Right lung (tissue), 5 donors: ENCODE data around the gene OSGIN1. TPM values are rescaled to one million over a fixed set of nuclear protein-coding genes. Genes with fewer than 3 reads are reported as not detected.
A peak's percentile ranks its signal among the peaks of the same experiment; 100 is the strongest.

Experiments
- DNase-seq, 2 donors: peaks; one replicate each; pipeline ENCODE4 v3.0.0-alpha.2; 2013
- polyA plus RNA-seq, 5 donors: library from polyadenylated mRNA; unstranded; fragments of 120-200 nt; gene quantifications; one replicate each; pipeline versions ENCODE4 v1.2.1 to v1.2.3, GENCODE V29; 2013; ENCODE audit warnings: inconsistent platforms in 1 of 5, low replicate concordance in 1 of 5; ENCODE audit not compliant: insufficient read length in 5 of 5, insufficient read depth in 1 of 5

The OSGIN1 gene
- polyA plus RNA-seq, 5 donors, result 0.59 to 0.95 (median 0.87) TPM

- peak; percentile 56 to 63 for DNase-seq
These were observed 3.6 kb downstream of the OSGIN1 start for GRCh38 chr16:83956336-83957289.

GRCh38 chr16:83957296-83957855 is 4.3 kb downstream of the OSGIN1 start:
- no peak for DNase-seq

- no peak for DNase-seq
These were observed 5.3 kb downstream of the OSGIN1 start for GRCh38 chr16:83958137-83958845.

GRCh38 chr16:83958846-83959565 is 6.0 kb downstream of the OSGIN1 start:
- no peak for DNase-seq

DNA sequence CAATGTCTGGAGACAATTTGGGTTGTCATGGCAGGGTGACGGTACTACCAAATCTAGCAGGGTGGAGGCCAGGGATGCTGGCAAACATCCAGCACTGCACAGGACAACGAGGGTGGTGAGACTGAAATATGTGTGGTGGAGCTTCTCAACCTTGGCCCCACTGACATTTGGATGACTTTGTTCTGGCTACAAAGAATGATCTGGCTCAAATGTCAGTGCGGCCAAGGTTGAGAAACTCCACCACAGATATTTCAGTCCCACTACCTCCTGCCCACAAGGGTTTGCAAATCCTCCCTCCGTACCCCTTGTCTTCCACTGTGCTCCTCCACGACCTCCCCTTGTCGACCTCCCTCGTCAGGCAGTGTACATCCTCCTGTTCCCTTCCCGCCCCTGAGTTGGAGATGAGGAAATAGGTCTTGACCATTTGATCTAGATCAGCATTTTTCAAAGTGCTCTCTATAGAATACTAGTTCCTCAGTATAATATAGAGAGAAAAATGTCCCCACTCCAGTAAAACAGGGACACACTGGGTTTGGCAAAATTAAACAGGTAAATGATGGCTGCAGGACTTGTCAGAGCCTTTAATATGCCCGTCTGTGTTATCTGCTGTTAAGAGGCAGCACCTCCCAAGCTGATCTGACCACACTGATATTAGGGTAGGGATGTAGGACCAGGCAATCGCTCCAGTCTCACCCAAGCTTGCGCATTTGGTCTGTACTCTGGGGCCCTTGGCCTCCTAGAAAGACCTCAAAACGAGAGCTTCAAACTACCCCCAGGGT is 6.8 kb downstream of the OSGIN1 start:
- no peak for DNase-seq

- no peak for DNase-seq
These were observed 7.6 kb downstream of the OSGIN1 start for GRCh38 chr16:83960521-83961249.

- no peak for DNase-seq
These were observed 8.6 kb downstream of the OSGIN1 start for GRCh38 chr16:83961591-83961990.

GRCh38 chr16:83963277-83964119 is 10.5 kb downstream of the OSGIN1 start:
- no peak for DNase-seq

- no peak for DNase-seq
These were observed 11.8 kb downstream of the OSGIN1 start for GRCh38 chr16:83964684-83965443.

GRCh38 chr16:83965444-83966152 is 12.6 kb downstream of the OSGIN1 start:
- DNase-seq, result no peak

GRCh38 chr16:83966153-83966696 is 13.2 kb downstream of the OSGIN1 start:
- no peak for DNase-seq

DNA sequence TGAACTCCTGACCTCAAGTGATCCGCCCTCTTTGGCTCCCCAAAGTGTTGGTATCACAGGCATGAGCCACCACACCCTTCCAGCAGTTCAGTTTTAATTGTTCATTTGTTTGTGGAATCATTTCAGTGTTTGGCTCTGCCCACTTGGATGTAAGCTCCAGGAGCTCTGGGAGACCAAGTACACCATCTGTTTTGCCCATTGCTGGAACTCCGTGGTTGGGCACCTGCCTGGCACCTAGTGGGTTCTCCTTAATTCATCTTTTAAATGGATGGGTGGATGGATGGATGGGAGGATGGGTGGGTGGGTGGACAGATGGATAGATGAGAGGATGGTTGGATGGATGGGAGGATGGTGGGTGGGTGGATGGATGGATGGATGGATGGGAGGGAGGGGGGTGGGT is 14.1 kb downstream of the OSGIN1 start:
- DNase-seq, result no peak

DNA sequence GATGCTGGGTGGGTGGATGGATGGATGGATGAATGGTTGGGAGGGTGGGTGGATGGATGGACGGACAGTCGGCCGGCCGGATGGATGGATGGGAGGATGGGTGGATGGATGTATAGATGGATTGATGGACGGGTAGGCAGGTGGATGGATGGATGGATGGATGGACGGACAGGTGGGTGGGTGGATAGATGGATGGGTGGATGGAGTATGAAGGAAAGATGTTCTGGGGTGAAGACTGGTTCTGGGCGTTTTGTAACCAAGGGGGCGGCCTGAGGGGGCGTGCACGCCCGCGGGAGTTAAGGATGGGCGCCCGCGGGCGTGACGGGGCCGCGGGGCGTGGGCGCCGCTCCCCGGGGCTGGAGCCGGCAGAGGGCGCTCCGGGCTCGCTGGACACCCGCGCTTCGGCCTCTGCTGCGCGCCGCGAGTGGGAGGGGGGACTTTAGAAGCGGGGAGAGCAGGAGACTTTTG is 14.8 kb downstream of the OSGIN1 start, which contains the start of gene NECAB2:
Gene NECAB2, plus strand, starts transcription at position 407 of the 468 bp plus-strand sequence. CDS start 405 bp downstream, outside the sequence.
- peak; percentile 12 to 19 for DNase-seq

DNA sequence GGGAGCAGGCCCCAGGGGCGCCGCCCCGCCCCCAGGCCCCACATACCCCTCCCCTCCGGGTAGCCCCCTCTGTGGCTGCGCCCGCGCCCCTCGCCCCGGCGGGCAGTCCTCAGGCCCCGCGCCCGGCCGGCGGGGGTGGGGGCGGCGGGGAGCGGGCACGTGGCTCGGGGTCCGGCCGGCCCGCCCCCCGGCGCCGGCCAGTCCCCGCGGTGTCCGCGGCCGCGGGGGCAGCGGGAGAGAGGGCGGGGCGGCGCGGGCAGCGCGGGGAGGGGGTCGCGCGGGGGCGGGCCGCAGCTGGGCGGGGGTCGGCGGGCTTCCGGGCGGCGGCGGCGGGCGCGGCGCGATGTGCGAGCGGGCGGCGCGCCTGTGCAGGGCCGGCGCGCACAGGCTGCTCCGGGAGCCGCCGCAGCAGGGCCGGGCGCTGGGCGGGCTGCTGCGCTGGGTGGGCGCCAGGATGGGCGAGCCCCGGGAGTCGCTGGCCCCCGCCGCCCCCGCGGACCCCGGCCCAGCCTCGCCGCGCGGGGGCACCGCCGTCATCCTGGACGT is 15.3 kb downstream of the OSGIN1 start:
- DNase-seq, result no peak

- DNase-seq, result no peak
These were observed 16.0 kb downstream of the OSGIN1 start for GRCh38 chr16:83968891-83969649.

GRCh38 chr16:83969771-83970429 is 16.9 kb downstream of the OSGIN1 start:
- no peak for DNase-seq
